Naive B cell (primary cell): ENCODE measurements around the gene GFER. TPM values are rescaled to one million over a fixed set of nuclear protein-coding genes. Genes with fewer than 3 reads are reported as not detected.
"Not testable (repeated sequence)": the region's sequence is repeated elsewhere in the genome, so short reads cannot be mapped to it uniquely, and the experiment has no call there.

ENCODE experiments used
- ATAC-seq, 2 donors: fragments of 150-1000 bp; cut with Tn5 transposase; 2 replicates each; pipeline ENCODE4 v1.10.0; 2021; ENCODE audit warnings: low read depth in 2 of 2, mild to moderate bottlenecking in 2 of 2, moderate library complexity in 2 of 2
- DNase-seq: peaks from one replicate; pipeline ENCODE4 v3.0.0; 2022
- H3K27ac Mint-ChIP-seq, 6 donors: one replicate each; pipeline ENCODE4 v1.8.0; 2020 to 2022; ENCODE audit warnings: mild to moderate bottlenecking in 6 of 6, mixed read lengths in 6 of 6, moderate library complexity in 5 of 6, inconsistent platforms in 2 of 6
- H3K27me3 Mint-ChIP-seq, 3 donors: one replicate each; pipeline ENCODE4 v1.8.0; 2021 to 2022; ENCODE audit warnings: mixed read lengths in 3 of 3, mild to moderate bottlenecking in 1 of 3
- H3K36me3 Mint-ChIP-seq, 2 donors: one replicate each; pipeline ENCODE4 v1.8.0; 2020 to 2022; ENCODE audit warnings: mixed read lengths in 2 of 2, inconsistent platforms in 1 of 2, mild to moderate bottlenecking in 1 of 2
- H3K4me1 Mint-ChIP-seq, 3 donors: one replicate each; pipeline ENCODE4 v1.8.0; 2020 to 2022; ENCODE audit warnings: mixed read lengths in 3 of 3, inconsistent platforms in 1 of 3, mild to moderate bottlenecking in 1 of 3, moderate library complexity in 1 of 3
- H3K4me3 Mint-ChIP-seq, 8 donors: one replicate each; pipeline ENCODE4 v1.8.0; 2020 to 2022; ENCODE audit warnings: mild to moderate bottlenecking in 8 of 8, mixed read lengths in 8 of 8, moderate library complexity in 8 of 8, inconsistent platforms in 2 of 8
- H3K9me3 Mint-ChIP-seq, 7 donors: one replicate each; pipeline ENCODE4 v1.8.0; 2020 to 2022; ENCODE audit warnings: mixed read lengths in 7 of 7, mild to moderate bottlenecking in 5 of 7, inconsistent platforms in 2 of 7, moderate library complexity in 1 of 7
- polyA plus RNA-seq, 6 donors: library from polyadenylated mRNA; unstranded; fragments of 300-500 nt; fragmentation: Illumina TruSeq; gene quantifications; one replicate each; pipeline ENCODE4 v1.2.3, GENCODE V29; 2021; ENCODE audit warnings: low read depth in 6 of 6

The GFER gene
- polyA plus RNA-seq, 6 donors from 2014 or later: 31.9 to 58.2 (median 37.6) TPM

GRCh38 chr16:2003231-2003826 is 19.3 kb downstream of the GFER start:
- ATAC-seq (no peak), DNase-seq (no peak)
- H3K27me3 Mint-ChIP-seq: no peaks in the 10 kb centered on the region
- H3K27ac Mint-ChIP-seq: no peak overlapping the region
- no peaks in the 10 kb centered on the region for H3K9me3 Mint-ChIP-seq
- H3K4me1 Mint-ChIP-seq: peaks cover 26 to 45% (median 28%) of the 10 kb centered on the region in 3 donors
- no peak overlapping the region for H3K4me3 Mint-ChIP-seq
- H3K36me3 Mint-ChIP-seq: no peaks in the 10 kb centered on the region

DNA sequence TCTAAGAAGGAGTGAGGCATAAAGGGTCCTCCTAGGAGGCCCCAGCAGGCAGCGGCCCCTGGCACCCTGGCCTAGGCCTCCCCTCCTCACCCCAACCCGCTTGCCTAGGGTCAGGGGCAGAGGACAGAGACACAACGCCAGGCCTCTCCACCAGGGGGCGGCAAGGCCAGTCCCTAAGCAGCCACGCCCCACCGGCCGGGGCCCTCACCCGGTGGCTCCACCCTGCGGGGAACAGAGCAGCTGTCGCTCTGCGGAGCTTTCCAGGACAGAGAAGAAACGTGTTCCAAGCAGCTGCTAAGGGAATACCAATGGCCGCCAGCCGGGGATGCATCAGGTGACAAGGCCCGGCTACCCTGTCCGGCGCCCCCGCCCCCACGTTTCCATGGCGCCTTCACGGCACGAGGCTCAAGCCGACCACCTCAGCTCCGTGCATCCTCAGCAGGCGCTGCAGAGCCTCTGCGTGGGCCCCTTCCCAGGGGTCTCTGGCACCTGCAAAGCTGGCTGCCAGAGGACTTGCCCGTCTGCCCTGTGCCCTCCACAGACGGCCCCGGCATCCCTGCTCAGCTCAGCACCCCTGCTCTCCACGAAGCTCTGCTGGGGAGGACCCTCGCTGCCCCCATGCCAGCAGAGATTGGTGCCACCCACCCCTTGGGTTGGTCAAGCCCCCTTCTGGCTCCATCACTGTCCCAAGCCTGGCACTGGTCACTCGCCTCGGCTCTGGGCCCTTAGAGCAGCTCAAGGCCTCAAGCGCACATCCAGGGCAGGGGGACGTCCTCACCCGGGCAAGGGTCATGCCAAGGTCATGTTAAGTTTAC is 20.0 kb downstream of the GFER start:
- no peaks in the 10 kb centered on the region for H3K36me3 Mint-ChIP-seq
- peak overlapping the region in 1 of 8 donors; percentile 21 for H3K4me3 Mint-ChIP-seq
- H3K9me3 Mint-ChIP-seq: no peaks in the 10 kb centered on the region
- ATAC-seq: peak; percentile 95 to 99
- peak overlapping the region in 1 of 6 donors; percentile 47 for H3K27ac Mint-ChIP-seq
- peak; percentile 84 for DNase-seq
- H3K27me3 Mint-ChIP-seq: no peaks in the 10 kb centered on the region
- H3K4me1 Mint-ChIP-seq: peaks cover 33 to 51% (median 34%) of the 10 kb centered on the region in 3 donors

DNA sequence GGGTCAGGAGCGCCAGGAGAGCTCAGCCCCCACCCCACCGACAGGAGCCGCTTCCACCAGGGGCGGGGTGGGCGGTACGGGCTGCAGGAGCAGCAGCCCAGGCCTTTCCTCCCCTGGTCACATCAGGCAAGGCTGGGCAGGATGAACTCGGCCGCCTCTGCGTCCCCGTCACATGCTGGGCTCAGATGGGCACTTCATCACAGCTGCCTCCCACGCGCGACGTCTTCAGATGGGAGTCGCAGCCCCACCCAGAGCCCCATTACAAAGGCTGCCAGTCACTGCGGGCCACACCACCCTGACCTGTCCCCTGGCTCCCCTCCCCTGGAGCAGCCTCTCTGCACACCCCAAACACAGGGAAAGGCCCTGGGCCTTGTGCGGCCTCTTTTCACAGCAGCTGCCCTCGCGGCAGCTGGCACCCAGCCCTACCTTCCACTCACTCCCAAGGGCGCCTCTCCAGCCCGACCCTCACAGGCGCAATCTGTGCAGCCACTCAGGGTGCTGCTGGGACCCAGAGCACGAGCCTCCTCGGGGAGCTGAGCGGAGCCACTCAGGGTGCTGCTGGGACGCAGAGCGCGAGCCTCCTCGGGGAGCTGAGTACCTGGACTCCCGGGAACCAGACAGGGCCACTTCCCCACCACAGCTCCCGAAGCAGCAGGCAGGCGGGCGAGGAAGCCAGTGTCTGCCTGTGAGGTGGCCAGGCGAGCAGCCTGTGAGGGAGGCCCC is 21.0 kb downstream of the GFER start:
- no peak for ATAC-seq
- Mint-ChIP-seq H3K27ac (peak overlapping the region in 1 of 6 donors; percentile 38), H3K9me3 (no peaks in the 10 kb centered on the region), H3K4me1 (peaks cover 33 to 53% (median 34%) of the 10 kb centered on the region in 3 donors), H3K36me3 (no peaks in the 10 kb centered on the region), H3K4me3 (peak overlapping the region in 1 of 8 donors; percentile 74), H3K27me3 (no peaks in the 10 kb centered on the region)
- no peak for DNase-seq

DNA sequence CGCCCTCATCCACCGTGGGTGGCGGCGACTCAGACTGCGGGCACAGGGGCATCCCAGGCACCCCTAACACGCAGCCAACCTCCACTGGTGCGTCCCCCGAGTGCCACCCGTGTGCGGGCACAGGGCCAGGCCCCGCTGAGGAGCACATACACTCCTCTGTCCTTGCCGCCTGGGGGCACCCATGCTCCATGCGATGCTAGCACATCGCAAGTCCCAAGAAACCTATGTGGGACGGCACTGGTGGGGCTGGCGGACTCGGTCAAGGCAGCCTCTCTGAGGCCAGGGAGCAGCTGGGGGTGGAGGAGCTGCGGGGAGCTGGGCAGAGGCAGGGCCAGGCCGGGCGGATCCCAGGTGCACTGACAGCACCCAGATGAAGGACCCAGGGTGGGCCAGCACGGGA is 21.7 kb downstream of the GFER start:
- DNase-seq: no peak
- Mint-ChIP-seq H3K9me3 (no peaks in the 10 kb centered on the region), H3K36me3 (no peaks in the 10 kb centered on the region), H3K4me3 (peak overlapping the region in 3 of 8 donors; percentile 42 to 74 (median 50)), H3K27ac (peak overlapping the region in 1 of 6 donors; percentile 29), H3K27me3 (no peaks in the 10 kb centered on the region), H3K4me1 (peaks cover 38 to 58% (median 38%) of the 10 kb centered on the region in 3 donors)
- no peak for ATAC-seq

GRCh38 chr16:2006317-2006716 is 22.3 kb downstream of the GFER start:
- peak overlapping the region in 2 of 6 donors; percentile 71 to 81 for H3K27ac Mint-ChIP-seq

GRCh38 chr16:2007081-2007836 is 23.3 kb downstream of the GFER start:
- ATAC-seq (no peak), DNase-seq (no peak)
- peak overlapping the region; percentile 72 to 89 (median 79) for H3K4me3 Mint-ChIP-seq
- H3K4me1 Mint-ChIP-seq: peaks cover 38 to 58% (median 38%) of the 10 kb centered on the region in 3 donors
- no peaks in the 10 kb centered on the region for H3K36me3 Mint-ChIP-seq
- H3K27ac Mint-ChIP-seq: peak overlapping the region in 1 of 6 donors; percentile 60
- no peaks in the 10 kb centered on the region for H3K27me3 Mint-ChIP-seq
- H3K9me3 Mint-ChIP-seq: no peaks in the 10 kb centered on the region

More at GRCh38 chr16:2006317-2006716, 22.3 kb downstream of the GFER start:
- no peak for DNase-seq
- peaks cover 38 to 58% (median 38%) of the 10 kb centered on the region in 3 donors for H3K4me1 Mint-ChIP-seq
- H3K36me3 Mint-ChIP-seq: no peaks in the 10 kb centered on the region
- peak overlapping the region in 5 of 8 donors; percentile 22 to 74 (median 51) for H3K4me3 Mint-ChIP-seq
- no peaks in the 10 kb centered on the region for H3K9me3 Mint-ChIP-seq
- no peaks in the 10 kb centered on the region for H3K27me3 Mint-ChIP-seq
- ATAC-seq: no peak

GRCh38 chr16:2008009-2008526 is 24.1 kb downstream of the GFER start:
- H3K9me3 Mint-ChIP-seq: no peaks in the 10 kb centered on the region
- peak overlapping the region; percentile 72 to 93 (median 82) for H3K4me3 Mint-ChIP-seq
- H3K4me1 Mint-ChIP-seq: peaks cover 38 to 58% (median 38%) of the 10 kb centered on the region in 3 donors
- no peaks in the 10 kb centered on the region for H3K36me3 Mint-ChIP-seq
- H3K27ac Mint-ChIP-seq: peak overlapping the region in 4 of 6 donors; percentile 5 to 60 (median 10)
- H3K27me3 Mint-ChIP-seq: no peaks in the 10 kb centered on the region
- no peak for DNase-seq
- ATAC-seq: no peak

DNA sequence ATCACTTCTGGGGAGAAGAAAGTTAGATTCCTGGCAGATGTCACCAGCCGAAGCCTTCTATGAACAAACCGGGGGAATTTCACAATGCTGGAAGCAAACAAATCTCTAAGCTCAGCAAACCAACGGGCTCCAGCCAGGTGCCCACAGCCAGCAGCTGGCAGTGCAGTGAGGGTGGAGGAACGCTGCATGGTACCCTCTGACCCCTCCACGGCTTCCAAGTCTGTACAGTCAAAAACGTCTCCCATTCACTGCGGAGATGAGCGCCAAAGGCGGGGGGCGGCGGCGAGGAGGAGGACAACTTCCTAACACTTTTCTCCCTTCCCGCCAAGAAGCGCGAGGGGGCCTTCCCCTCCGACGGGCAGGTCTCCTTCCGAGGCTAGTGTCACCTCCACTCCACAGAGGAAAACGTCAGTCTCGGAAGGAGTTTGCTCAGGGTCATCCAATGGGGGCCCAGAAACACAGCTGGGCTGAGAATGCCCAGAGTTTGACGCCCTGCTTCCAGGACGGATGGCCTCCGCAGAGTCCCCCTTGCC is 24.7 kb downstream of the GFER start:
- no peak for DNase-seq
- peaks cover 38 to 58% (median 38%) of the 10 kb centered on the region in 3 donors for H3K4me1 Mint-ChIP-seq
- H3K4me3 Mint-ChIP-seq: peak overlapping the region; percentile 65 to 93 (median 82)
- H3K27ac Mint-ChIP-seq: peak overlapping the region; percentile 10 to 60 (median 34)
- no peak for ATAC-seq
- H3K9me3 Mint-ChIP-seq: no peaks in the 10 kb centered on the region
- no peaks in the 10 kb centered on the region for H3K36me3 Mint-ChIP-seq
- no peaks in the 10 kb centered on the region for H3K27me3 Mint-ChIP-seq

GRCh38 chr16:2009164-2009711 is 25.2 kb downstream of the GFER start:
- Mint-ChIP-seq H3K4me3 (peak overlapping the region; percentile 65 to 93 (median 82)), H3K36me3 (no peaks in the 10 kb centered on the region), H3K4me1 (peaks cover 38 to 54% (median 38%) of the 10 kb centered on the region in 3 donors), H3K9me3 (no peaks in the 10 kb centered on the region), H3K27me3 (no peaks in the 10 kb centered on the region), H3K27ac (peak overlapping the region in 4 of 6 donors; percentile 17 to 90 (median 43))
- DNase-seq: no peak
- peak; percentile 47 to 50 for ATAC-seq

DNA sequence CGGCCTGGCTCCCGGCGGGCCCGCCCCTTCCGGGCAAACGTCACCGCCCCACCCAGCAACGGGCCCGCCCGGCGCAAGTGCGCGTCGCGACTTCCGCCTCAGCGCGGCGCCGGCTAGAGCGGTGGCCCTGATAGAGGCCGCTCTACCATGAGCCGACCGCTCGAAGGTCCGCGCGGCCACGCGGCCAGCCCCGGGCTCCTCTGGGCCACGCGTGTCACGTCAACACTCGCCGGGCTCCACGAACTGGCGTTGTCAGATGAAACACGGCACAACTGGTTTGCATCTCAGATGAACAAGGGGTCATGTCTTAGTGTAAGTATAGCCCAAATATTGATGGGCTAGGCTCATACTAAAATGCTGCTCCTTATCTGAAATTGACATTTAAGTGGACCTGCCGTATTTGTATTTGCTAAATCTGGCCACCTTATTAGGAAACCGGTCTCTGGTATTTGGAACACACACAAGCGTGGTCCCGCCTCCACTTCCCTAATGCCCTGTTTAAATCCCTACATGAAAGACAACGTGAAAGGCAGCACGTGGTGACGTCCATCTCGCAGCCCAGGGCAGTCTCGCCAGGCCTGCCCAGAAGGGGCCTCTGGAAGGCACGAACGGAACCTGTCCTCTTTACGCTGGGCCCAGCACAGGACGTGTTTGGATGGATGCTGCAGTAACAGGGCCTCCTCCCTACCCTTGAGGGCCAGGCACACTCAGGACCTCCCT is 26.0 kb downstream of the GFER start, which contains the start of gene ZNF598:
ZNF598 (minus strand) TSS at position 31 of the 720 bp plus-strand sequence.
- no peaks in the 10 kb centered on the region for H3K36me3 Mint-ChIP-seq
- peak within 1 kb of the TSS; percentile 90 to 98 (median 97) for H3K27ac Mint-ChIP-seq
- ATAC-seq (peak; percentile 96 to 97), DNase-seq (peak; percentile 80)
- peak within 1 kb of the TSS; percentile 81 to 97 (median 93) for H3K4me3 Mint-ChIP-seq
- H3K9me3 Mint-ChIP-seq: no peaks in the 10 kb centered on the region
- H3K4me1 Mint-ChIP-seq: peaks cover 38 to 47% (median 38%) of the 10 kb centered on the region in 3 donors
- no peaks in the 10 kb centered on the region for H3K27me3 Mint-ChIP-seq

GRCh38 chr16:2011726-2012125 is 27.7 kb downstream of the GFER start:
- not testable (repeated sequence) for H3K36me3 Mint-ChIP-seq, H3K27me3 Mint-ChIP-seq, DNase-seq, H3K9me3 Mint-ChIP-seq, ATAC-seq
- Mint-ChIP-seq H3K27ac (peak overlapping the region in 1 of 6 donors; percentile 51), H3K4me1 (peaks cover 24 to 29% (median 27%) of the 10 kb centered on the region in 3 donors), H3K4me3 (peak overlapping the region in 2 of 8 donors; percentile 9 to 41)
